Measurements from ENCODE around the gene FN3K. TPM values are rescaled to one million over a fixed set of nuclear protein-coding genes. Genes with fewer than 3 reads are reported as not detected.

FN3K gene
- total RNA-seq, 1 donor from 2014 or later = 78.3 TPM

Other genes starting within 250 kb of the FN3K start
- gene FOXK2, start 215.9 kb upstream of the FN3K start, total RNA-seq = 39.4 TPM
- 38.0 TPM for gene WDR45B, start 87.2 kb upstream of the FN3K start, total RNA-seq
- 19.9 TPM for gene RAB40B, start 36.9 kb upstream of the FN3K start, total RNA-seq
- 13.0 TPM for gene FN3KRP, start 18.9 kb upstream of the FN3K start, total RNA-seq
- 43.4 TPM for gene TBCD, start 16.4 kb downstream of the FN3K start, total RNA-seq
- not detected for gene ZNF750, start 104.4 kb downstream of the FN3K start, total RNA-seq

Measured in Right ventricle myocardium inferior (tissue), 1 donor.